Transverse colon (tissue), 3 donors: Measurements from ENCODE around the gene FGF3.

ENCODE experiments used
- EP300 ChIP-seq: sonication (generic); formaldehyde crosslinking; IDR thresholded peaks from one replicate; pipeline ENCODE4 v1.6.1; 2017; ENCODE audit warnings: antibody characterized with exemption, low read depth
- POLR2A ChIP-seq: fragments of 450-650 bp; IDR thresholded peaks from one replicate; pipeline ENCODE4 v1.6.1; 2016; ENCODE audit warnings: antibody characterized with exemption, mild to moderate bottlenecking, moderate library complexity
- TF ChIP-seq, protein P1 (sequence below), 5 experiments: fragments of 200-600 bp in 3 of 5; fragments of 450-650 bp in 2 of 5; sonication (generic) in 3 of 5; IDR thresholded peaks; 1 replicate in 2 of 5; 2 replicates in 3 of 5; pipeline ENCODE4 v1.5.1; 2016 to 2017; ENCODE audit warnings: antibody characterized with exemption in 5 of 5, inconsistent platforms in 3 of 5, mild to moderate bottlenecking in 2 of 5, moderate library complexity in 1 of 5

DNA sequence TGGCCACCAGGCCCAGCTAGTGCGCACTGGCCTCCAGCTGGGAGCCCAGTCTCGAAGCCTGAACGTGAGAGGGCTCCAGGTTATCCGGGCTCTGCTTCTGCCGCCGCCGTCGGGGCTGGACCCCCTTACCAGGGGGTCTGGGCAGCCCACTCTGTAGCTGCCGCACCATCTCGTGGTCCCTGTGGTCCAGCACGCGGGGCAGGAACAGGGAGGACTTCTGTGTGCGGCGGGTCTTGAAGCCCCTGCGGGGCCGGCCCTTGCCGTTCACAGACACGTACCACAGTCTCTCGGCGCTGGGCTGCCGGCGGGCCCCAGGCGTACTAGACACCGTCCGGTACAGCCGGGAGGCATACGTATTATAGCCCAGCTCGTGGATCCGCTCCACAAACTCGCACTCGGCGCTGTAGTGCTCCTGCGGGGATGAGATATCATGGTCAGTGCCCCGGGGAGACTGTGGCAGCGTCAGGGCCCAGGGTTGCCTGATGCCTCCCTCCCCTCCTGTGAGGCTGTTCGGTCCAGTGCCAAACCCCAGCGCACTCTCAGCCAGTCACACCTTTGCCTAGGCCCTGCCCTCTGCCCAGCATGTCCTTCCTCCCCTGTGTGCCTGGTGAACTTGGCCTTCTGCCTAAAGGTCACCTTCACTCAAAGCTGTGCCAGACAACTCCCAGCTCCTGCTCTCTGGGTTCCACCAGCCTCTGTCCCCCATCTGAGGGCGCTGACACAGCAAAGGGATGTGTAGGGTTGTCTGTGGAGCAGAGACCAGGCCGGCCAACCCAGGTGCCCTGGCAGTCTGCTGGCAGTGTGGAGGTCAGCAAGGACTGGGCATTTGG lies 8.7 kb downstream of the FGF3 start:
- TF ChIP-seq, protein P1, sequence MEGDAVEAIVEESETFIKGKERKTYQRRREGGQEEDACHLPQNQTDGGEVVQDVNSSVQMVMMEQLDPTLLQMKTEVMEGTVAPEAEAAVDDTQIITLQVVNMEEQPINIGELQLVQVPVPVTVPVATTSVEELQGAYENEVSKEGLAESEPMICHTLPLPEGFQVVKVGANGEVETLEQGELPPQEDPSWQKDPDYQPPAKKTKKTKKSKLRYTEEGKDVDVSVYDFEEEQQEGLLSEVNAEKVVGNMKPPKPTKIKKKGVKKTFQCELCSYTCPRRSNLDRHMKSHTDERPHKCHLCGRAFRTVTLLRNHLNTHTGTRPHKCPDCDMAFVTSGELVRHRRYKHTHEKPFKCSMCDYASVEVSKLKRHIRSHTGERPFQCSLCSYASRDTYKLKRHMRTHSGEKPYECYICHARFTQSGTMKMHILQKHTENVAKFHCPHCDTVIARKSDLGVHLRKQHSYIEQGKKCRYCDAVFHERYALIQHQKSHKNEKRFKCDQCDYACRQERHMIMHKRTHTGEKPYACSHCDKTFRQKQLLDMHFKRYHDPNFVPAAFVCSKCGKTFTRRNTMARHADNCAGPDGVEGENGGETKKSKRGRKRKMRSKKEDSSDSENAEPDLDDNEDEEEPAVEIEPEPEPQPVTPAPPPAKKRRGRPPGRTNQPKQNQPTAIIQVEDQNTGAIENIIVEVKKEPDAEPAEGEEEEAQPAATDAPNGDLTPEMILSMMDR (IDR thresholded peaks at IDR 0.05): no peak
- TF ChIP-seq POLR2A (no peak), EP300 (no peak)
